SJCRH30 (cell line): Measurements from ENCODE around the gene NKX2-1. TPM values are rescaled to one million over a fixed set of nuclear protein-coding genes. Genes with fewer than 3 reads are reported as not detected.
"Not testable (repeated sequence)": the region's sequence is repeated elsewhere in the genome, so short reads cannot be mapped to it uniquely, and the experiment has no call there.

Experiments used
- DNase-seq, 2 experiments: peaks; one replicate each; pipeline ENCODE4 v3.0.0-alpha.2; 2015 to 2020
- H3K27ac ChIP-seq: fragments of 250-450 bp; sonication (Bioruptor Pico); 2 replicates; pipeline ENCODE4 v1.5.1; 2020; ENCODE audit warnings: mild to moderate bottlenecking, moderate library complexity
- H3K27me3 ChIP-seq: fragments of 250-450 bp; sonication (Bioruptor Pico); 2 replicates; pipeline ENCODE4 v1.5.1; 2020; ENCODE audit warnings: mild to moderate bottlenecking, moderate library complexity
- H3K36me3 ChIP-seq: fragments of 250-450 bp; sonication (Bioruptor Pico); 2 replicates; pipeline ENCODE4 v1.5.1; 2020; ENCODE audit warnings: mild to moderate bottlenecking, moderate library complexity
- H3K4me1 ChIP-seq: fragments of 250-450 bp; sonication (Bioruptor Pico); 2 replicates; pipeline ENCODE4 v1.5.1; 2020; ENCODE audit warnings: mild to moderate bottlenecking, moderate library complexity
- H3K4me3 ChIP-seq: fragments of 250-450 bp; sonication (Bioruptor Pico); 2 replicates; pipeline ENCODE4 v1.5.1; 2020; ENCODE audit warnings: mild to moderate bottlenecking, moderate library complexity
- H3K9me3 ChIP-seq: fragments of 250-450 bp; sonication (Bioruptor Pico); replicated peaks from 2 replicates; pipeline ENCODE4 v1.5.1; 2020; ENCODE audit warnings: mild to moderate bottlenecking, moderate library complexity
- total RNA-seq: library from RNA; depleted of rRNA; stranded (reverse); fragments of >200 nt; shearing (Covaris generic); gene quantifications from 2 replicates; pipeline ENCODE4 v1.2.3, GENCODE V29; 2014; rRNA removed

The NKX2-1 gene
- not detected in 2 replicates for total RNA-seq

- Histone ChIP-seq H3K27me3 (no peaks in the 10 kb centered on the region), H3K4me3 (no peak within 1 kb of the TSS), H3K4me1 (no peaks in the 10 kb centered on the region), H3K9me3 (no peaks in the 10 kb centered on the region), H3K27ac (no peak within 1 kb of the TSS), H3K36me3 (no peaks in the 10 kb centered on the region)
- DNase-seq = no peak
Observed at GRCh38 chr14:36519431-36520321, at the start of gene NKX2-1. TSS of gene NKX2-1 (minus strand) at chr14:36520232. CDS start at chr14:36520129, 103 bp downstream.

GRCh38 chr14:36556811-36557433 is 36.9 kb upstream of the NKX2-1 start:
- no peak overlapping the region for H3K4me3 ChIP-seq
- H3K36me3 ChIP-seq = no peaks in the 10 kb centered on the region
- H3K27ac ChIP-seq = no peak overlapping the region
- no peaks in the 10 kb centered on the region for H3K9me3 ChIP-seq
- no peaks in the 10 kb centered on the region; the same call in 1 of the 2 replicates for H3K27me3 ChIP-seq
- peak; percentile 15 to 53 for DNase-seq
- no peaks in the 10 kb centered on the region for H3K4me1 ChIP-seq

GRCh38 chr14:36555998-36556743 is 36.1 kb upstream of the NKX2-1 start:
- no peaks in the 10 kb centered on the region for H3K9me3 ChIP-seq
- H3K36me3 ChIP-seq = no peaks in the 10 kb centered on the region
- no peaks in the 10 kb centered on the region for H3K4me1 ChIP-seq
- DNase-seq = peak in 1 of 2 experiments; percentile 4
- no peak overlapping the region for H3K4me3 ChIP-seq
- H3K27me3 ChIP-seq = no peaks in the 10 kb centered on the region; the same call in 1 of the 2 replicates
- no peak overlapping the region for H3K27ac ChIP-seq

GRCh38 chr14:36553656-36554260 is 33.7 kb upstream of the NKX2-1 start:
- peak; percentile 27 to 63 for DNase-seq
- Histone ChIP-seq H3K27ac (no peak overlapping the region), H3K4me1 (no peaks in the 10 kb centered on the region)

GRCh38 chr14:36550899-36551298 is 30.9 kb upstream of the NKX2-1 start:
- Histone ChIP-seq H3K9me3 (no peaks in the 10 kb centered on the region), H3K27me3 (no peaks in the 10 kb centered on the region; the same call in 1 of the 2 replicates), H3K36me3 (no peaks in the 10 kb centered on the region), H3K27ac (no peak overlapping the region), H3K4me1 (no peaks in the 10 kb centered on the region), H3K4me3 (no peak overlapping the region)
- no peak for DNase-seq

More at GRCh38 chr14:36553656-36554260, 33.7 kb upstream of the NKX2-1 start:
- Histone ChIP-seq H3K9me3 (no peaks in the 10 kb centered on the region), H3K27me3 (no peaks in the 10 kb centered on the region; the same call in 1 of the 2 replicates), H3K4me3 (no peak overlapping the region), H3K36me3 (no peaks in the 10 kb centered on the region)

GRCh38 chr14:36544280-36544679 is 24.2 kb upstream of the NKX2-1 start:
- not testable (repeated sequence) for H3K4me1 ChIP-seq, H3K9me3 ChIP-seq, H3K4me3 ChIP-seq, H3K27ac ChIP-seq, DNase-seq, H3K36me3 ChIP-seq, H3K27me3 ChIP-seq

- Histone ChIP-seq H3K27me3 (no peaks in the 10 kb centered on the region), H3K27ac (no peak overlapping the region), H3K36me3 (no peaks in the 10 kb centered on the region), H3K9me3 (no peaks in the 10 kb centered on the region), H3K4me1 (no peaks in the 10 kb centered on the region), H3K4me3 (no peak overlapping the region)
- DNase-seq = no peak
Observed at GRCh38 chr14:36538051-36538450, 18.0 kb upstream of the NKX2-1 start.

GRCh38 chr14:36529062-36529461 is 9.0 kb upstream of the NKX2-1 start:
- Histone ChIP-seq H3K9me3 (no peaks in the 10 kb centered on the region), H3K27ac (no peak overlapping the region), H3K4me3 (no peak overlapping the region), H3K36me3 (no peaks in the 10 kb centered on the region), H3K27me3 (0 out of 2 replicates have a peak, but pooled peaks cover 2% of the 10 kb centered on the region), H3K4me1 (no peaks in the 10 kb centered on the region)
- no peak for DNase-seq

- H3K27me3 ChIP-seq = no peaks in the 10 kb centered on the region
- H3K9me3 ChIP-seq = no peaks in the 10 kb centered on the region
- H3K4me3 ChIP-seq = no peak overlapping the region
- no peaks in the 10 kb centered on the region for H3K36me3 ChIP-seq
- DNase-seq = no peak
- no peak overlapping the region for H3K27ac ChIP-seq
- H3K4me1 ChIP-seq = no peaks in the 10 kb centered on the region
Observed at GRCh38 chr14:36525746-36526099, 5.7 kb upstream of the NKX2-1 start.

GRCh38 chr14:36524874-36525745 is 5.1 kb upstream of the NKX2-1 start:
- Histone ChIP-seq H3K4me1 (no peaks in the 10 kb centered on the region), H3K27me3 (no peaks in the 10 kb centered on the region), H3K9me3 (no peaks in the 10 kb centered on the region), H3K4me3 (no peak overlapping the region), H3K27ac (no peak overlapping the region), H3K36me3 (no peaks in the 10 kb centered on the region)
- no peak for DNase-seq

- Histone ChIP-seq H3K4me3 (no peak overlapping the region), H3K4me1 (no peaks in the 10 kb centered on the region), H3K27ac (no peak overlapping the region), H3K9me3 (no peaks in the 10 kb centered on the region), H3K36me3 (no peaks in the 10 kb centered on the region), H3K27me3 (no peaks in the 10 kb centered on the region)
- DNase-seq = no peak
Observed at GRCh38 chr14:36524220-36524837, 4.3 kb upstream of the NKX2-1 start.

- Histone ChIP-seq H3K36me3 (no peaks in the 10 kb centered on the region), H3K27me3 (no peaks in the 10 kb centered on the region), H3K9me3 (no peaks in the 10 kb centered on the region), H3K4me1 (no peaks in the 10 kb centered on the region), H3K27ac (no peak overlapping the region), H3K4me3 (no peak overlapping the region)
- no peak for DNase-seq
Observed at GRCh38 chr14:36522972-36523715, 3.1 kb upstream of the NKX2-1 start.
